ENCODE data around the gene DAAM2.

The DAAM2 gene

DNA sequence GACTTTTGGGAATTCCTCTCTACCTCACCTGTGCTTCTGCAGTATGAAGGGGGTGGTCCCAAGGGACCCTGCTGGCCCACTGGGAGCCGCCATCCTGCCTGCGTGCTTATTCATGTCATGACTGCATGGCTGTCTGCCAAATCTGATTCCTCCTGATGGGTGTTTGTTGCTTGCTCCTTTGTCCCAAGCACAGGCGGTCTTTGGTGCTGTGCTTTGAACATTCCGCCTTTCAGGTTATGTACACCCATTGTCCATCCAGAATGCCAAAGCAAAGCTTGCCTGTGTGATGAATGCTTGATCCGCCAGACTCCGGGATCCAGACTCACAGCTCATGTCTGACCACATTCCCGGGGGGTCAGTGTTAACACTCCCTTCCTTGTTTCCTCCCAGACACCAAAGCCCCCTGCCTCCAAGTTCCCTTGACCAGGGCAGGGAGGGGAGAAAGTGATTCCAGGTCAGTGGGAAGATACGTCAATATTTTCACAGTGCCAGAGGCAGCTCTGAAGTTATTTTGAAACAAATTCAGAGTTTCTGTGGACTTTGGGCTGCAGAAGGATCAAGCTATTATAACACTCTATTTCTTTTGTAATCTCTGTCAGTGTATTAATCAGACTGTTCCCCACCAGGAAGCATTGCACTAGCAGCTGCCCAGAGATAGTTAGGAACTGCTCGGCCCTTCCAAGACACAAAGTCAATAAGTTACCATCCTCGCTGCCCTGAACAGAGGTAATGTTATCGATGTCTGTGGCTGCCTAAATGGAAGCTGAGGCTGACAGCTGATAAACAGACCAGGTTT, 9.5 kb downstream of the DAAM2 start:
- TF ChIP-seq, protein P1, sequence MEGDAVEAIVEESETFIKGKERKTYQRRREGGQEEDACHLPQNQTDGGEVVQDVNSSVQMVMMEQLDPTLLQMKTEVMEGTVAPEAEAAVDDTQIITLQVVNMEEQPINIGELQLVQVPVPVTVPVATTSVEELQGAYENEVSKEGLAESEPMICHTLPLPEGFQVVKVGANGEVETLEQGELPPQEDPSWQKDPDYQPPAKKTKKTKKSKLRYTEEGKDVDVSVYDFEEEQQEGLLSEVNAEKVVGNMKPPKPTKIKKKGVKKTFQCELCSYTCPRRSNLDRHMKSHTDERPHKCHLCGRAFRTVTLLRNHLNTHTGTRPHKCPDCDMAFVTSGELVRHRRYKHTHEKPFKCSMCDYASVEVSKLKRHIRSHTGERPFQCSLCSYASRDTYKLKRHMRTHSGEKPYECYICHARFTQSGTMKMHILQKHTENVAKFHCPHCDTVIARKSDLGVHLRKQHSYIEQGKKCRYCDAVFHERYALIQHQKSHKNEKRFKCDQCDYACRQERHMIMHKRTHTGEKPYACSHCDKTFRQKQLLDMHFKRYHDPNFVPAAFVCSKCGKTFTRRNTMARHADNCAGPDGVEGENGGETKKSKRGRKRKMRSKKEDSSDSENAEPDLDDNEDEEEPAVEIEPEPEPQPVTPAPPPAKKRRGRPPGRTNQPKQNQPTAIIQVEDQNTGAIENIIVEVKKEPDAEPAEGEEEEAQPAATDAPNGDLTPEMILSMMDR (conservative IDR thresholded peaks at IDR 0.05) = no peak
- no peak overlapping the region for H3K27ac ChIP-seq

DNA sequence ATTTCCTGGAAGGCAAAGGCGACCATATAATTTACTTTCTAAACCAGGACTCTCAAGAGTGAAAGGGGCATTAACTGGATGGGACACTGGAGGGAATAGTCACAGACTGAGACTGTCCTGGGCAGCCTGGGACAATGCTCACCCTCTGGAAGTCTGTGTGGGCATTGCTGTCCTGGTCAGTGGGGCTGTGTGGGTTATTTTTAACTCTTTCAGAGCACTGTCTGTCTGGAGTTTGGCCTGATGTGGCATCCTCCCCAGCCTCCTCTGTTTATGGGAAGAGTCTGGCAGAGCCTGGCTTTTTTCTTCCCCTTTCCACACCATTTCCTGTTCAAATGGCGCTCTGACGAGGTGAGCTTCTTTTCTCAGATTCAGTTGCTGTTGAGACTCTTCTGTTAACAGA, 11.7 kb downstream of the DAAM2 start:
- TF ChIP-seq, protein P1 (conservative IDR thresholded peaks at IDR 0.05) = no peak
- no peak overlapping the region for H3K27ac ChIP-seq

DNA sequence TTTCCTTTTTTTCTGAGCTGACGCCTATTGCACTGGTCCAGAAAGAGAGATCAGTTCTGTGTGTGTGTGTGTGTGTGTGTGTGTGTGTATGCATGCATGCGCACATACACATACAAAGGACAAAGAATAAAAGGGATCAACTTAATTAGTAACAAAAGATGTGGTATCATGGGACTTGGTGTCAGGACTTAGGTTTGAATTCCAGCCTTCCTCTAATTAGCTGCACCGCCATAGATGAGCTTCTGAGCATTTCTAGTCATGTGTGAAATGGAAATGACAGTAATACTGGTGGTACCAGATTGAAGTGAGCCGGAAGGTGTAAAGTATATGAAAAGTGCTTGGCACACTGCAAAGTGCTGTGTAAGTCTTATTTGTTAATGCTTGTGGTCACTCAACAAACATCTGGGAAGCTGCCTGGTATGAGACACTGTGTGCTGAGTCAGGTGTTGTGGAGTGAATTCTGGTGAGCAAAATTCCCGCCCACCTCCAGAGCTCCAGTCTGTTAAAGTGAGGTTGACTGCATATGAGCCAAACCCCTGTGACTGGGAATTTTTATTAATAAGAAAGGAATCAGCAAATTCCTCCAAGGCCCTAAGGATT, 12.4 kb downstream of the DAAM2 start:
- H3K27ac ChIP-seq = no peak overlapping the region
- TF ChIP-seq, protein P1 (conservative IDR thresholded peaks at IDR 0.05) = no peak

DNA sequence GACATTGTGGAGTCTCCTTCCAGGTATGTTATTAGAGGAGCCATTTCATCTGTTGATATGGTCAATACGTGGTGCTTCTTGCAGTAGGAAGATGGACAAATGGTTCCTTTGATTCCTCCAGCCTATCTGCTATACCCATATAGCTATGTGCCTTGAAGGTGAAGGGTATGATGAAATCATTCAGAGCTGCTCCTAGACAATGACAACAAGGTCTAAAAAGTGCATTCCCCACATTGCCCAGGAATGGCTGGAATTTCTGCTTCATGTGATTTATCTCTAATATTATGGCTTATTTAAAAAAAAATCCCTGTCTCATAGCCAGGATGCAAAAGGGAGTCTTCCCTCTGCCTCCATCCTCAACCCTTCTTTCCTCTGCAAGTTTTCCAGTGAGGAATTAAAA, 14.1 kb downstream of the DAAM2 start:
- TF ChIP-seq, protein P1 (conservative IDR thresholded peaks at IDR 0.05) = no peak
- H3K27ac ChIP-seq = no peak overlapping the region

DNA sequence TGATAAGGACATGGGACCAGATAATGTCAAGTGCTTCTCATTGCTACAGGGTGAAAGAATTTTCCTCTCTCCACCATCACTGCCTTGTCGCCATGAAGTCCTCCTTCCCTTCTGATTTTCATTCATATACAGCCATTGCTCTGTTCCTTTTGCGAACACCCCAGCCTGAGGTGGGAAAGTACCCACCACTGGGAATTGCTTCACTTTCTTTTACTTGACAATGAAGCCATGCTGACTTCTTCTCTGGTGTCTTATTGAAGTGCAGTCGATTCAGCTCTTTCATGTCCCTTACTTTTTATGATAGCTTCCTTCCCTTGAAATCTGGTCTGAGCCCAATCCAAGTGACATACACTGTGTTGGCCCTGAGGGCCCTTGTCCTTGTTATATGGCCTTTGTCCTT, 16.2 kb downstream of the DAAM2 start:
- TF ChIP-seq, protein P1 (conservative IDR thresholded peaks at IDR 0.05) = no peak
- no peak overlapping the region for H3K27ac ChIP-seq

DNA sequence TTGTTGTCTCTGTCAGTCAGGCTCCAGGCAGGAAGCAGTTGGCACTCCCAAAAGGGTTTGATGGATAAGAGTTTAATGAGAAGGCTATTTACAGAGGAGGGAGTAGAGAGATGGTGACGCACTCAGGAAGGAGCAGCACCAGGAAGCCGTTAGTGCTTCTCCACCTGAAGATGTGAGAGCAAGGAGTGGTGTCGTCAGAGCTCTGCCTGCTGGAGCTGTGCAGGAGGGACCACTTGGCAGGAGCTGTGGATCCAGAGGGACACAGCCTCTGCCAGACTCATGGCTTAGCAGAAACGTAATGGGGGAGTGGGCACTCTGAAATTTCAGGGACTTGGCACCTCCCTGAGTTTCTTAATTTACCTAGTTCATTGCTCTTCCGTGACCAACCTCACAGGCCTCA, 16.8 kb downstream of the DAAM2 start:
- H3K27ac ChIP-seq = no peak overlapping the region
- TF ChIP-seq, protein P1 (conservative IDR thresholded peaks at IDR 0.05) = no peak

DNA sequence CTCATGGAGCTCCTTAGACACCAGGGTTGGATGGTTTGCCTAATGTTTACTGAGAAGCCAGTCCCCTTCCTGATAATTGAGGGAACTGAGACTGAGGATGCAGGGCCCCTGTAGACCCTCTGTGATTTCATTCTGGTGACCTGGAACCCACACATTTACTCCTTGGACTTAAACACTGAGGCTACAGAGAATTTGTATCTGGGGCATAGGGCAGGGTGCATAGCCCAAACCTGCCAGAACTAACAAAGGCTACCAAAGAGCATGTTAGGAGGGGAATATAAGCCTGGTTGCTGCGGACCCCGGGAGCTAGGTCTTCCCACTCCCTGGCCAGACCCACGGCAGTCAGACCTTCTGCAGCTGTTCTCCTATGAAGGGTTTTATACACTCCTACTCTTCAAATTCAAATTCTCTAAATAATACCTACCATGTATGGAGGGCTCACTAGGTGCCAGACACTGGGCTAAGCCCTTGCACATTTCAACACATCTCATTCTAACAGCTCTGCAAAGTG, 19.7 kb downstream of the DAAM2 start:
- TF ChIP-seq, protein P1 (conservative IDR thresholded peaks at IDR 0.05) = no peak
- no peak overlapping the region for H3K27ac ChIP-seq

Measured in VCaP (cell line).